ENCODE measurements around the gene CORO2B.

CORO2B gene

GRCh38 chr15:68574629-68575028 is 4.2 kb upstream of the CORO2B start:
- DNase-seq = no peak

GRCh38 chr15:68576235-68576892 is 2.4 kb upstream of the CORO2B start:
- no peak for DNase-seq

- no peak for DNase-seq
Observed at GRCh38 chr15:68578175-68578979, 416 bp upstream of the CORO2B start.

GRCh38 chr15:68580026-68580882 is 1.5 kb downstream of the CORO2B start:
- no peak for DNase-seq

- no peak for DNase-seq
Observed at GRCh38 chr15:68580883-68581155, 2.0 kb downstream of the CORO2B start.

- no peak for DNase-seq
Observed at GRCh38 chr15:68581725-68582124, 2.9 kb downstream of the CORO2B start.

GRCh38 chr15:68582236-68582635 is 3.4 kb downstream of the CORO2B start:
- no peak for DNase-seq

- DNase-seq = no peak
Observed at GRCh38 chr15:68582864-68583263, 4.1 kb downstream of the CORO2B start.

- DNase-seq = no peak
Observed at GRCh38 chr15:68583321-68583720, 4.5 kb downstream of the CORO2B start.

- no peak for DNase-seq
Observed at GRCh38 chr15:68583936-68584755, 5.4 kb downstream of the CORO2B start.

- DNase-seq = no peak
Observed at GRCh38 chr15:68584756-68585573, 6.2 kb downstream of the CORO2B start.

- DNase-seq = no peak
Observed at GRCh38 chr15:68585574-68586273, 6.9 kb downstream of the CORO2B start.

GRCh38 chr15:68586274-68586961 is 7.6 kb downstream of the CORO2B start:
- no peak for DNase-seq

- DNase-seq = no peak
Observed at GRCh38 chr15:68587769-68588385, 9.1 kb downstream of the CORO2B start.

GRCh38 chr15:68589053-68589452 is 10.3 kb downstream of the CORO2B start:
- no peak for DNase-seq

GRCh38 chr15:68589783-68590710 is 11.3 kb downstream of the CORO2B start:
- no peak for DNase-seq

GRCh38 chr15:68590721-68591389 is 12.1 kb downstream of the CORO2B start:
- no peak for DNase-seq

- no peak for DNase-seq
Observed at GRCh38 chr15:68592054-68592453, 13.3 kb downstream of the CORO2B start.
